OCI-M2 (cell line): Measurements from ENCODE around the gene RUFY1.
"Not testable (repeated sequence)": the region's sequence is repeated elsewhere in the genome, so short reads cannot be mapped to it uniquely, and the experiment has no call there.

Experiments used
- DNase-seq: peaks from one replicate; lab custom pipeline; 2025; ENCODE audit not compliant: unreplicated experiment; lab: John Stamatoyannopoulos, UW

The RUFY1 gene

DNA sequence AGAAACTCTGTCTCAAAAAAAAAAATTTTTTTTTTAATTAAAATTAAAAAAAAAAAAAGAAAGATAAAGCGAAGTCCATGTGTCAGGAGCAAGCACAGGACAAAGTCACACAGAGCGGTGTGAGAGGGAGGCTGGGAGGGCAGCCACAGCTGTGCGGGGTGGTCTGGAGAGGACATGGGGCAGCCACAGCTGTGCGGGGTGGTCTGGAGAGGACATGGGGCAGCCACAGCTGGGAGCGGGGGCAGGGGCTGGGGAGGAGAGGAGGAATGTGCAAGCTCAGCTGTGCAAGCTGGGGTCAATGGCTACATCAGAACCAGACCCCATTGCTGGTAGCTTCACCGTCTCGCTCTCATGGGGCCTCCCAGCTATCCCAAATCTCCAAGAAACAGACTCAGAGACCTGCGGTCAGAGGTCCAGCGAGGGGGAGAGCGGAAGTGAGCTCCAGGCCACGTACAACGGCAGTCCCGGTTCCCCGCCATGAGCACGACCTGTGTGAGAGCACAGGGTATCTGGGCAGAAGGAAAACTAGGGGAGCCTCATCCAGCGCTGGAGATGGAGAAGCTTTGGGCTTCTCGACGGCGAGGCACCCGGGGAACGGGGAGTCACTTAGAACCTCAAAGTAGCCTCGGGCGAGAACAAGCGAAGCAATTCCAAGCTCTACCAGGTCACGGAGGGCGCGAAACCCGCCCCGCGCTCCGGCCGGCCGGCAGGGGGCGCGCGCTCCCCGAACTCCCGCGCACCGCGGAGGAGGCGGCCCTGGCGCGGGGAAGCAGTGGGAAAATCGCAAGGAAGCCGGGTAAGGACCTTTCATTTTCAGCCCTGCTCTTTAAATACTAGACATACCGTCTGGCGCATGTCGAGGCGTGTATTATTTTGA is 107.2 kb downstream of the RUFY1 start:
- DNase-seq = not testable (repeated sequence)

GRCh38 chr5:179658179-179658856 is 108.0 kb downstream of the RUFY1 start:
- DNase-seq = not testable (repeated sequence)
